Measurements from ENCODE around the gene MADCAM1. TPM values are rescaled to one million over a fixed set of nuclear protein-coding genes. Genes with fewer than 3 reads are reported as not detected.
A peak's percentile ranks its signal among the peaks of the same experiment; 100 is the strongest.

MADCAM1 gene
- total RNA-seq, 2 experiments from 2014 or later, result 0.44 to 1.0 TPM

DNA sequence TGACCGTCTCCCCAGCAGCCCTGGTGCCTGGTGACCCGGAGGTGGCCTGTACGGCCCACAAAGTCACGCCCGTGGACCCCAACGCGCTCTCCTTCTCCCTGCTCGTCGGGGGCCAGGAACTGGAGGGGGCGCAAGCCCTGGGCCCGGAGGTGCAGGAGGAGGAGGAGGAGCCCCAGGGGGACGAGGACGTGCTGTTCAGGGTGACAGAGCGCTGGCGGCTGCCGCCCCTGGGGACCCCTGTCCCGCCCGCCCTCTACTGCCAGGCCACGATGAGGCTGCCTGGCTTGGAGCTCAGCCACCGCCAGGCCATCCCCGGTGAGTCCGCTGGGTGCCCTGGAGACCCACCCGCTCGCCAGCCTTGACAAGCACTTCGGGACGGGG lies 2.2 kb downstream of the MADCAM1 start:
- ATAC-seq (ENCODE audit: low read depth) (no peak), DNase-seq (no peak)
- Mint-ChIP-seq H3K27me3 (peaks cover 24% of the 10 kb centered on the region), H3K36me3 (peaks cover 2% of the 10 kb centered on the region), H3K4me3 (no peak overlapping the region), H3K27ac (no peak overlapping the region), H3K4me1 (peaks cover 11% of the 10 kb centered on the region), H3K9me3 (no peaks in the 10 kb centered on the region)
- POLR2A ChIA-PET, result no interaction called here

- Mint-ChIP-seq H3K27ac (no peak overlapping the region), H3K4me1 (peaks cover 11% of the 10 kb centered on the region), H3K9me3 (no peaks in the 10 kb centered on the region), H3K4me3 (no peak overlapping the region), H3K27me3 (peaks cover 24% of the 10 kb centered on the region), H3K36me3 (no peaks in the 10 kb centered on the region)
- ATAC-seq (ENCODE audit: low read depth) (no peak), DNase-seq (no peak)
- POLR2A ChIA-PET, result interaction anchor here (1.0 kb wide), 1 partner anchor 12 kb away, joined by 3 read pairs; no protein-coding TSS in a partner anchor
Observed at GRCh38 chr19:498977-499623, 2.8 kb downstream of the MADCAM1 start.

DNA sequence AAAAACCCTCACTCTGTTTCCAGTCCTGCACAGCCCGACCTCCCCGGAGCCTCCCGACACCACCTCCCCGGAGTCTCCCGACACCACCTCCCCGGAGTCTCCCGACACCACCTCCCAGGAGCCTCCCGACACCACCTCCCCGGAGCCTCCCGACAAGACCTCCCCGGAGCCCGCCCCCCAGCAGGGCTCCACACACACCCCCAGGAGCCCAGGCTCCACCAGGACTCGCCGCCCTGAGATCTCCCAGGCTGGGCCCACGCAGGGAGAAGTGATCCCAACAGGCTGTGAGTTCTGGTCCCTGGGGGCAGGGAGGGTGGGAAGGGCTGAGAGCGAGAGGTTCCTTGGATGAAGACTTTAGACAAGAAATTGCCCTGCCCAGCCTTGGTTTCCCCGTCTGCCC lies 5.4 kb downstream of the MADCAM1 start:
- Mint-ChIP-seq H3K9me3 (no peaks in the 10 kb centered on the region), H3K27me3 (peaks cover 15% of the 10 kb centered on the region), H3K27ac (no peak overlapping the region), H3K36me3 (no peaks in the 10 kb centered on the region), H3K4me3 (no peak overlapping the region), H3K4me1 (peaks cover 14% of the 10 kb centered on the region)
- POLR2A ChIA-PET, result no interaction called here
- no peak for DNase-seq
- ATAC-seq (ENCODE audit: low read depth), result no peak

DNA sequence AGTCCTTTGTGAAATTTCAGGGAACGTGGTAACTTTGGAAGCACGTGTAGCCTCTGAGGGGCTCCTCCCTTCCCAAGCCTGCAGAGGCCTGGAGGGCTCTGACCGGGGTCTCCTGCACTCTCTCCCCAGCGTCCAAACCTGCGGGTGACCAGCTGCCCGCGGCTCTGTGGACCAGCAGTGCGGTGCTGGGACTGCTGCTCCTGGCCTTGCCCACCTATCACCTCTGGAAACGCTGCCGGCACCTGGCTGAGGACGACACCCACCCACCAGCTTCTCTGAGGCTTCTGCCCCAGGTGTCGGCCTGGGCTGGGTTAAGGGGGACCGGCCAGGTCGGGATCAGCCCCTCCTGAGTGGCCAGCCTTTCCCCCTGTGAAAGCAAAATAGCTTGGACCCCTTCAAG lies 8.3 kb downstream of the MADCAM1 start:
- Mint-ChIP-seq H3K27ac (no peak overlapping the region), H3K36me3 (peaks cover 3% of the 10 kb centered on the region), H3K4me1 (peaks cover 21% of the 10 kb centered on the region), H3K27me3 (peaks cover 1% of the 10 kb centered on the region), H3K9me3 (no peaks in the 10 kb centered on the region), H3K4me3 (no peak overlapping the region)
- POLR2A ChIA-PET, result interaction anchor here (1.5 kb wide), 1 partner anchor 16 kb away, joined by 7 read pairs; no protein-coding TSS in a partner anchor
- no peak for DNase-seq
- ATAC-seq (ENCODE audit: low read depth), result no peak

- Mint-ChIP-seq H3K27me3 (no peaks in the 10 kb centered on the region), H3K27ac (peak overlapping the region; percentile 99), H3K4me3 (peak overlapping the region; percentile 96), H3K4me1 (peaks cover 28% of the 10 kb centered on the region), H3K9me3 (no peaks in the 10 kb centered on the region), H3K36me3 (peaks cover 3% of the 10 kb centered on the region)
- POLR2A ChIA-PET, result interaction anchor here (0.7 to 2.2 kb wide), 13 partner anchors 11 to 769 kb away, joined by 3 to 32 read pairs (median 4); partner anchors contain the start of genes BSG, CDC34, FAM174C and PTBP1
- DNase-seq (peak; percentile 91), ATAC-seq (ENCODE audit: low read depth) (peak; percentile 66)
Observed at GRCh38 chr19:506404-507285, 10.4 kb downstream of the MADCAM1 start.

DNA sequence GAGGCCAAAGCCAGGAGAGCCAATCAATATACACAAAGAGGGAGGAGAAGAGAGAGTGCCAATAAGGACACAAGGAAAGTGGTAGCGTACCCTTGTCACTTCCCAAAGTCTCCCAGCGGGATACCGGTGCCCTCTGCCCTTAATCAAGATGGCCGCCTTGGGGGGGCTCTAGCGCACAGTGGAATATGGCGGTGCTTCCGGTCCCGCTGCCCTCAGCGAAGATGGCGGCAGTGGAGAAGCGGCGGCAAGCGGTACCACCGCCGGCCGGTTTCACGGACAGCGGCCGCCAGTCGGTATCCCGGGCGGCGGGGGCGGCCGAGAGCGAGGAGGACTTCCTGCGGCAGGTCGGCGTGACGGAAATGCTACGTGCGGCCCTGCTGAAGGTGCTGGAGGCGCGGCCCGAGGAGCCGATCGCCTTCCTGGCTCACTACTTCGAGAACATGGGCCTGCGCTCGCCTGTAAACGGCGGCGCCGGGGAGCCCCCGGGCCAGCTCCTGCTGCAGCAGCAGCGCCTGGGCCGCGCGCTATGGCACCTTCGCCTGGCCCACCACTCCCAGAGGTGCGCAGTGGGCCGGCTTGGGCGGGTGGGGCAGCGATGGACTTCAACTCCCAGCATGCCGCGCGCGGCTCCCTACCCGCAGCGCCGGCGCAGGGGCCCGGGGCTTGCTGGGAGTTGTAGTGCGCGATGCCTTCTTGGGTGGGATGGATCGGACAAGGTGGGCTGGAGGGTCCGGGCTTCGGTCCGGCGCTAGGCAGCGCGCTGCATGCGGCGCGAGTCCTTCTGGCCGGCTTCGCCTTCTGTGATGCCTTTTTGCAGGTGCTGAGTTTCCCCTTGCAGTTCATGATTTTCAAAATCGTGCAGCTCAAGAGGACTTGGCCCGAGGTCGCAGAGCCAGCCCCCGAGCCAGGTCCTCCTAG lies 11.3 kb downstream of the MADCAM1 start, which contains the start of gene TPGS1:
TPGS1 (plus strand) TSS at position 212 of the 918 bp plus-strand sequence; CDS start at position 222, 10 bp downstream.
- POLR2A ChIA-PET, result interaction anchor here (1.0 to 2.2 kb wide), 10 partner anchors 12 to 768 kb away, joined by 3 to 32 read pairs (median 5); partner anchors contain the start of genes BSG, CDC34, FAM174C and PTBP1
- Mint-ChIP-seq H3K4me1 (peaks cover 30% of the 10 kb centered on the region), H3K4me3 (peak within 1 kb of the TSS; percentile 96), H3K27me3 (no peaks in the 10 kb centered on the region), H3K36me3 (peaks cover 3% of the 10 kb centered on the region), H3K27ac (peak within 1 kb of the TSS; percentile 99), H3K9me3 (no peaks in the 10 kb centered on the region)
- peak; percentile 88 for DNase-seq
- peak; percentile 44 for ATAC-seq (ENCODE audit: low read depth)

- Mint-ChIP-seq H3K4me1 (peaks cover 26% of the 10 kb centered on the region), H3K27me3 (no peaks in the 10 kb centered on the region), H3K9me3 (no peaks in the 10 kb centered on the region), H3K27ac (peak overlapping the region; percentile 99), H3K36me3 (peaks cover 3% of the 10 kb centered on the region), H3K4me3 (peak overlapping the region; percentile 96)
- POLR2A ChIA-PET, result interaction anchor here (1.4 to 3.9 kb wide), 3 partner anchors 23 to 165 kb away, joined by 5 to 78 read pairs (median 11); partner anchors contain the start of genes BSG and CDC34
- DNase-seq (no peak), ATAC-seq (ENCODE audit: low read depth) (no peak)
Observed at GRCh38 chr19:508204-509150, 12.2 kb downstream of the MADCAM1 start.

DNA sequence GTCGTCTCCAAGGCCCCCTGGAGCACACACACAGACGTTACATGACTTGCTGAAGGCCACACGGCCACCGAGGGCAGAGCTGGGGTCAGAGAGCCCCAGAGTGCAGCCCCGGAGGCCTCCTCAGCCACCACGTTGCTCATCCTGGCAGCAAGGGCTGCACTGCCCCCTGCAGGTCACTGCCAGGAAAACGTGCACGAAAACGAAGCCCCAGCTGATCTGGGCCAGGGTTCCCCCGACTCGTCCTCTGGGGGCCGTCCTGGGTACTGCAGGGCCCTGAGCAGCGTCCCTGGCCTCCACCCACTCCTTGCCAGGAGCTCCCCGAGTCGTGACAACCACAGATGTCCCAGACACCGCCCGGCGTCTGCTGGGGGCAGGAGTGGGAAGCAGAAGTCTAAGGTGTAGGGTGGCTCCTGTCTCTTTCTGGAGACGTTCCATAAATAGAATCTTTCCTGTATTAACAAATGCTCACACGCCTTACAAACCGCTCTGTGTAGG lies 14.4 kb downstream of the MADCAM1 start:
- POLR2A ChIA-PET, result interaction anchor here (0.5 to 3.9 kb wide), 18 partner anchors 11 to 758 kb away, joined by 3 to 78 read pairs (median 6); partner anchors contain the start of genes CDC34, CIRBP, MED16 and POLRMT
- H3K4me1 Mint-ChIP-seq, result peaks cover 30% of the 10 kb centered on the region

DNA sequence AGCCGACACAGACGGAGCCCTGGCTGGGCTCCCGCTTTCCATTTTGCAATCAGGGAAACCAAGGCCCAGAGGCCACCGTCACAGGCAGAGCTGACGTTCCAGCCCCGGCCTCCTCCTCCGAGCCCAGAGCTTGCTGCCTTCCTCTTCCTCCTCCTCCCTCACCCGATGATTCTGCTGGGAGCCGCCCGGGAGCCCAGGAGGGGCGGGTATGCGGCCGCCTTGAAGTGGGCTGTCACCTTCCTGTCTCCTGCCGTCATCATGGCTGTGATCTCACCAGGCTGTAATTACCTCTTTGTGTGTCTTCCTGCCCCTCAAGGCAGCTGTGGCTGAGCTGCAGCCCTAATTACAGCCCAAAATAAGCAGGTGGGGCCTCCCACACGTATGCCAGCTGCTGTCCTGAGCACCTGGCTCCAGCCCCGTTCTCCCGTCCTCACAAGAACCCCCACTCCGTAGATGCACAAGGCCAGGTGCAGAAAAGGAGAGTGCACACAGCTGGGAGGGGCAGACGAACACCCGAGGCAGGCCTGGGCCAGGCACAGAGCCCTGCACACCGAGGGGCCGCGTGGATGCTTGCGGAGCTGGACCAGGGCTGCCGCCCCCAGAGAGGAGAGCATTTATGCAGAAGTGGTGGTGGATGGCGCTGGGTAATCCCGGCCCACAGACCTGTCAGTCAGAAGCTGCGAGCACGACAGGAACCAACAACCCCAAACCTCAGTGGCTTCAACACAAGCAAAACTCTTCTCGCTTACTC lies 15.0 kb downstream of the MADCAM1 start:
- H3K27ac Mint-ChIP-seq, result peak overlapping the region; percentile 91
- peak; percentile 86 for DNase-seq
- POLR2A ChIA-PET, result interaction anchor here (0.5 to 3.9 kb wide), 18 partner anchors 10 to 758 kb away, joined by 3 to 78 read pairs (median 6); partner anchors contain the start of genes CDC34, CIRBP, MED16 and RNF126

More for the DNA sequence above, 14.4 kb downstream of the MADCAM1 start:
- no peaks in the 10 kb centered on the region for H3K27me3 Mint-ChIP-seq
- H3K36me3 Mint-ChIP-seq, result peaks cover 10% of the 10 kb centered on the region
- ATAC-seq (ENCODE audit: low read depth) (peak; percentile 53), DNase-seq (peak; percentile 97)
- no peaks in the 10 kb centered on the region for H3K9me3 Mint-ChIP-seq
- H3K4me3 Mint-ChIP-seq, result peak overlapping the region; percentile 75
- peak overlapping the region; percentile 91 for H3K27ac Mint-ChIP-seq

GRCh38 chr19:512547-513365 lies 16.5 kb downstream of the MADCAM1 start:
- Mint-ChIP-seq H3K36me3 (peaks cover 10% of the 10 kb centered on the region), H3K9me3 (no peaks in the 10 kb centered on the region), H3K4me1 (peaks cover 30% of the 10 kb centered on the region), H3K27ac (peak overlapping the region; percentile 91), H3K27me3 (no peaks in the 10 kb centered on the region), H3K4me3 (no peak overlapping the region)
- POLR2A ChIA-PET, result interaction anchor here (3.9 kb wide), 1 partner anchor 19 kb away, joined by 78 read pairs; the partner anchor contains the start of gene CDC34
- ATAC-seq (ENCODE audit: low read depth), result no peak
- no peak for DNase-seq

More for the DNA sequence above, 15.0 kb downstream of the MADCAM1 start:
- Mint-ChIP-seq H3K27me3 (no peaks in the 10 kb centered on the region), H3K4me3 (peak overlapping the region; percentile 75), H3K36me3 (peaks cover 10% of the 10 kb centered on the region), H3K9me3 (no peaks in the 10 kb centered on the region), H3K4me1 (peaks cover 28% of the 10 kb centered on the region)
- ATAC-seq (ENCODE audit: low read depth), result peak; percentile 59
